ENCODE results near the gene SH3BP4.

The SH3BP4 gene

DNA sequence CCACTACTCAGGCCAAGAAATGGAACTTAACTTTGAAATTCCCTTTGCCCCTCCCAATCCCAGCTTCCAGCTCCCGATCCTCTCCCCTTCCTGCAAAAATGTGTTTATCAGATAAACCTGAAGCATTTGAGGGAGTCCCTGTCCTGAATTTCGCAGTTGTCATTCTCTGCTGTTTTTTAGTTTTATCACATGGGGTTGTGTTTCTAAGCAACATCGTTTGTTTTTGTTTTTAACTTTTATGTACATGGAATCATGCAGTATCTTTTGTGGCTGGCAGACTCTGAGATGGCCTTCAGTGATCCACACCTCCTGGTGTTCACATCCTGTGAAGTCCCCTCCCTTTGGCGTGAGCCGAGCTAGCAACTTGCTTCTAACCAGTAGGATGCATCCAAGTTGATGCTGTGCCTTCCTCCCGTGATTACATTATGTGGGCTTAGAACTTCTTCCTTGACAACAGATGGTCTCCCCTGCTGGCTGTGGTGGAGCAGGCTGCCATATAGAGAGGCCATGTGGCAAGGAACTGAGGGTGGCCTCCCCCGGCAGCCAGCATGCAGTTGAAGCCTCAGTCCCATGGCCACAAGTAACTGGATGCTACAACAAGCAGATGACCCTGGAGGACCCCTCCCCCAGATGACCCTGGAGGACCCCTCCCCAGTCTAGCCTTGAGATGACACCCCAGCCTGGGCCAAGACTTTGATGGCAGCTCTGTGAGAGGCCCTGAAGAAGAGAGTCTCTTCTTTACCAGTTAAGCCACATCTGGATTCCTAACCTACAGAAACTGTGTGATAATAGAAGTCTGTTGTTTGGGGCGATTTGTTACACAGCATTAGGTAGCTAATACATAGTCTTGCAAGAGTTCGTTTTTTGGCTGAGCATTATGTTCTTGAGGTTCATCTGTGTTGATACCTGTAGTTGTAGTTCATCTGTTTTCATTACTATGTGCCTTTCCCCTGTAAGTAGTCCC is 27.7 kb downstream of the SH3BP4 start:
- no peak for FAIRE-seq
- no peak for DNase-seq (ENCODE audit: insufficient read length, low spot score)
- no peak for TF ChIP-seq POLR2AphosphoS5 (IDR thresholded peaks at IDR 0.05; ENCODE audit: low read depth, low read length)
- TF ChIP-seq TAF1 (IDR thresholded peaks at IDR 0.05; ENCODE audit: low read depth, low read length) = no peak
- no peak for TF ChIP-seq PAX5 (IDR thresholded peaks at IDR 0.05; ENCODE audit: insufficient read depth, low read length, severe bottlenecking)
- no peak for TF ChIP-seq SPI1 (IDR thresholded peaks at IDR 0.05; ENCODE audit: low read depth, low read length)
- TF ChIP-seq POLR2A (IDR thresholded peaks at IDR 0.05; ENCODE audit: low read depth, low read length) = no peak

DNA sequence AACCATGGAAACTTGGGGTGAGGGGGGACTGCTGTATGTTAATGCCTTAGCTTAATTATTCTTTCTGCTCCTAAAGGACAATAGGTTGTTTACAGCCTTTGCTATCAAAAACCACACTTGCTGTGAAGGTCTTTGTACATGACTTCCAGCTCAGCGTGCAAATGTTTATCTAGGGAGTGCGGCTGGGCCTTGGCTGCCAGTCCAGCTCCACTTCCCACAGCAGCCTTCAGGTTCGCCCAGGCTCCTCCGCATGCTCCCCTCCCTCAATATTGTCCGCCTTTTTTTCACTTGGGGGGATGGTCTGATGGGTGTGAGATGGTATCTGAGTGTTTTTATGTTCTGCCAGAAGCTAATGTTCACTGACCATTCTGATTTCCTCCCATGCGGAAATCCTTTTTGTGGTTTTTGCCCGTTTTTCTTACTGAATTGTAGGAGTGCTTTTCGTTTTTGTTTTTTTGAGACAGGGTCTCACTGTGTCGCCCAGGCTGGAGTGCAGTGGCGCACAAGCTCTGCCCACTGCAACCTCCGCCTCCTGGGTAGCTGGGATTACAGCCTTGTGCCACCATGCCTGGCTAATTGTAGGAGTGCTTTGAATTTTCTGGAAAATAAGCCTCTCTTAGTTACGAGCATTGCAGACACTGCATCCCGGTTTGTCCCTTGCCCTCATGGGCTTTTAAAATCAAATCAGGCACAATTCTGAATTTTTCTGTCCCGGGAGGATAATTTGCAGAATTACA is 28.8 kb downstream of the SH3BP4 start:
- no peak for DNase-seq (ENCODE audit: insufficient read length, low spot score)
- no peak for FAIRE-seq
- TF ChIP-seq PAX5 (IDR thresholded peaks at IDR 0.05; ENCODE audit: insufficient read depth, low read length, severe bottlenecking) = no peak
- no peak for TF ChIP-seq TAF1 (IDR thresholded peaks at IDR 0.05; ENCODE audit: low read depth, low read length)
- TF ChIP-seq POU2F2 (IDR thresholded peaks at IDR 0.05; ENCODE audit: low read depth, low read length) = no peak
- no peak for TF ChIP-seq POLR2AphosphoS5 (IDR thresholded peaks at IDR 0.05; ENCODE audit: low read depth, low read length)
- TF ChIP-seq SPI1 (IDR thresholded peaks at IDR 0.05; ENCODE audit: low read depth, low read length) = no peak
- TF ChIP-seq POLR2A (IDR thresholded peaks at IDR 0.05; ENCODE audit: low read depth, low read length) = no peak

DNA sequence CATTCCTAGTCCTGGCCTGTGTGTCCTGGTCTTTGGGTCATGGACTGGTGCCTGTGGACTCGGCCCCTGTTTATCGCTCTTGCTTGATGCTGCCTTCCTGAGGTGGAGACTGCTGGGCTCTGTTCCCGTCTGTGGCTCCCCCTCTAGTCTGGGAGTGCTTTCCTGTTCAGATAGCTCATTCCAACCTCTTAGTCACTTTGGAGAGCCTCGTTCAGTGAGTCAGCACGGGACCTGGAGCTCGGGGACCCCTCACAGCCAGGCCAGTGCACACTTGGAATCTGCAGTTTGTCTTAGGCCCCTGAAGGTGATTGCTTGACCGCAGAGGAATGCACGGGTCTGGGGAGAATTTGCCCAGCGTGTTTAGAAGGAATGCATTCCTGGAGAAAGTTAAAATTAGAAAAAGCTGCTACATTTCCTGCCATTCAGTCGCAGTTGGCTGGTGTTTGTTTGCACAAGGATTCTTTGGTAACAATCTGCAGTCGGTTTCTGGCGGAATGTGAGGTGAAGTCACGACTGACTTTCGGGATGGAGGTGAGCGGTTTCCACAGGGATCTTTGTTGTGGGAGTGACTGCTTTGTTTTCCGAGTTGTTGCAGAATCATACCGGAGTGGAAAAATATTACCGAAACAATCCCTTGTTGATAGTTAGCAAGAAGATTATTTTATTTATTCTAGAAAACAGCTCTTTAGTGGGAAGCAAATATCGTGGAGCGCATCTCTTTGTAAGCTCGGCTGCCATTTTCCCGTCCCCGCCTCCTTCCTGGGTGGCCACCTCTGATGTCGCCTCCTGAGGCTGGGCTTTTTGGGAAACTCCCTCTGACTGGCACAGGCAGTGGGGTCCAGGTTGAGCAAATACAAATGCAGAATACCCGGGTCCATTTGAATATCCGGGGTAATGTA is 29.6 kb downstream of the SH3BP4 start:
- no peak for FAIRE-seq
- TF ChIP-seq TAF1 (IDR thresholded peaks at IDR 0.05; ENCODE audit: low read depth, low read length) (no peak), POU2F2 (IDR thresholded peaks at IDR 0.05; ENCODE audit: low read depth, low read length) (no peak), PAX5 (IDR thresholded peaks at IDR 0.05; ENCODE audit: insufficient read depth, low read length, severe bottlenecking) (no peak), POLR2A (IDR thresholded peaks at IDR 0.05; ENCODE audit: low read depth, low read length) (no peak), SPI1 (IDR thresholded peaks at IDR 0.05; ENCODE audit: low read depth, low read length) (no peak), POLR2AphosphoS5 (IDR thresholded peaks at IDR 0.05; ENCODE audit: low read depth, low read length) (no peak)
- DNase-seq (ENCODE audit: insufficient read length, low spot score) = no peak

DNA sequence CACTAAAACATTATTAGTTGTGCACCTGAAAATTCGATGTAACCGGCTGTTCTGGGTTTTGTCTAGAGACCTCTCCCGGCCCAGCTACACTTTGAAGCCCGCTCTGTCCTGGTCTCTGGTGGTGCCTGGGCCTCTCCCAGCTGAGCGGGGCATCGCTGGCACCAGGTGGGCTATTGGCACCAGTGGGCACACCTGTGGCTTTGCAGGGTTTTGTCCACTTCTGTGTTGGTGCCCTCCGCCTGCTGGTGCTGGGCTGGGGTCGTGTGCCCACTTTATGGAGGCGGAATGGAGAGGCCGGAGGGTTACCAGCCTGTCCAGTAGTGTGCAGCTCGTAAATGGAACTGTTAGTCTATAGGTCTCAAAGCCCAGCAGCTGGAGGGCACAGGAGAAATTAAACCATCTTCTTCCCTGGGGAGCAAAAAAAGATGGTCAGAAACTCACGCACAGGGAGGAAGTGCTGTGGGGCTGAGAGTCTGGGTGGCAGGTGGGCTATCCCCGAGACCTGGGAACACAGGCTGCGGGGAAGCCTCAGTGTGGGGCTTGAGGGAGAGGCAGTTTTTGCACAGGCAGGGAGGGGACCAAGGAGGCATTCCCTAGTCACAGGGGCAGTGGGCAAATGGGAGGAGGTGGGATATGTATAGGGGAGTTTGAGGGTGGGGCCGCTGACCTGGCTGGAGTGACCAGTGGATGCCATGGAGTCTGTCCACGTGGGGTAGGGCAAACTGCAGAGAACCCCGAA is 30.4 kb downstream of the SH3BP4 start:
- FAIRE-seq (no peak), DNase-seq (ENCODE audit: insufficient read length, low spot score) (no peak)
- TF ChIP-seq TAF1 (IDR thresholded peaks at IDR 0.05; ENCODE audit: low read depth, low read length) = no peak
- no peak for TF ChIP-seq POLR2AphosphoS5 (IDR thresholded peaks at IDR 0.05; ENCODE audit: low read depth, low read length)
- no peak for TF ChIP-seq POU2F2 (IDR thresholded peaks at IDR 0.05; ENCODE audit: low read depth, low read length)
- no peak for TF ChIP-seq SPI1 (IDR thresholded peaks at IDR 0.05; ENCODE audit: low read depth, low read length)
- TF ChIP-seq POLR2A (IDR thresholded peaks at IDR 0.05; ENCODE audit: low read depth, low read length) = no peak
- TF ChIP-seq PAX5 (IDR thresholded peaks at IDR 0.05; ENCODE audit: insufficient read depth, low read length, severe bottlenecking) = no peak

GRCh38 chr2:234983011-234983726 is 31.4 kb downstream of the SH3BP4 start:
- DNase-seq (ENCODE audit: insufficient read length, low spot score) = no peak
- no peak for FAIRE-seq

GRCh38 chr2:234985608-234986245 is 33.9 kb downstream of the SH3BP4 start:
- FAIRE-seq = no peak
- no peak for TF ChIP-seq PAX5 (IDR thresholded peaks at IDR 0.05; ENCODE audit: insufficient read depth, low read length, severe bottlenecking)
- TF ChIP-seq TAF1 (IDR thresholded peaks at IDR 0.05; ENCODE audit: low read depth, low read length) = no peak
- TF ChIP-seq SPI1 (IDR thresholded peaks at IDR 0.05; ENCODE audit: low read depth, low read length) = no peak
- TF ChIP-seq POU2F2 (IDR thresholded peaks at IDR 0.05; ENCODE audit: low read depth, low read length) = no peak
- TF ChIP-seq POLR2A (IDR thresholded peaks at IDR 0.05; ENCODE audit: low read depth, low read length) = no peak
- TF ChIP-seq POLR2AphosphoS5 (IDR thresholded peaks at IDR 0.05; ENCODE audit: low read depth, low read length) = no peak
- no peak for DNase-seq (ENCODE audit: insufficient read length, low spot score)

More at GRCh38 chr2:234983011-234983726, 31.4 kb downstream of the SH3BP4 start:
- TF ChIP-seq POLR2AphosphoS5 (IDR thresholded peaks at IDR 0.05; ENCODE audit: low read depth, low read length) = no peak
- no peak for TF ChIP-seq TAF1 (IDR thresholded peaks at IDR 0.05; ENCODE audit: low read depth, low read length)
- TF ChIP-seq PAX5 (IDR thresholded peaks at IDR 0.05; ENCODE audit: insufficient read depth, low read length, severe bottlenecking) = no peak
- TF ChIP-seq POLR2A (IDR thresholded peaks at IDR 0.05; ENCODE audit: low read depth, low read length) = no peak
- no peak for TF ChIP-seq SPI1 (IDR thresholded peaks at IDR 0.05; ENCODE audit: low read depth, low read length)
- TF ChIP-seq POU2F2 (IDR thresholded peaks at IDR 0.05; ENCODE audit: low read depth, low read length) = no peak

GRCh38 chr2:234986390-234986789 is 34.6 kb downstream of the SH3BP4 start:
- FAIRE-seq (no peak), DNase-seq (ENCODE audit: insufficient read length, low spot score) (no peak)
- TF ChIP-seq SPI1 (IDR thresholded peaks at IDR 0.05; ENCODE audit: low read depth, low read length) (no peak), PAX5 (IDR thresholded peaks at IDR 0.05; ENCODE audit: insufficient read depth, low read length, severe bottlenecking) (no peak), POLR2A (IDR thresholded peaks at IDR 0.05; ENCODE audit: low read depth, low read length) (no peak), TAF1 (IDR thresholded peaks at IDR 0.05; ENCODE audit: low read depth, low read length) (no peak), POU2F2 (IDR thresholded peaks at IDR 0.05; ENCODE audit: low read depth, low read length) (no peak), POLR2AphosphoS5 (IDR thresholded peaks at IDR 0.05; ENCODE audit: low read depth, low read length) (no peak)
